ENCODE measurements around the gene ELP6. TPM values are rescaled to one million over a fixed set of nuclear protein-coding genes. Genes with fewer than 3 reads are reported as not detected.

ELP6 gene
- total and polyA plus RNA-seq, 9 of the 15 experiments (the other 6 are each of a cell fraction or from before 2014, with no cell fraction given) = 76.9 to 198 (median 83.3) TPM

DNA sequence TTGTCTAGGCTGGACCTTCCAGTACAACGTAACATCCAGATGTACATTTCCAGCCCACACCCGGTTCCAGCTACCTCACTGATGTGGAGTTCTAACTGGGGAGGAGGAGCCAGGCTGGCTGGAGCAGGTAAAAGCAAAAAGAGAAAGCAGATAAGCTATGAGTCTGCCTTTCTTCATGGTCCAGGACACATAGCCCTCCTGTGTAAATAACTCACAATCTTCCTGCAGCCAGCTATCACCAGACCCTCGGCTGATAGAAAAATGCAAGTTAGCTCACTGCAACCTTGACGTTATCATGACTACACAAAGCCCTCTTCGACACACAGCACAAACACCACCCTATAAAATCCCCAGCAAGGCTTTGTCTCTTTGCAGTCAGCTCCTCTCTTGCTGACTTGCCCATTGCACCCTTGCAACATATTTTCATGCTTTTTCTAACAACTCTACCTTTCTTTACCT is 20.5 kb upstream of the ELP6 start (continued):
- no peak for TF ChIP-seq HDAC8 (tag; IDR thresholded peaks at IDR 0.05)
- no peak for TF ChIP-seq ZNF79 (CRISPR knock-in tag; IDR thresholded peaks at IDR 0.05; ENCODE audit: low read depth)
- no peak for TF ChIP-seq DIDO1 (tag; IDR thresholded peaks at IDR 0.05; ENCODE audit: low read depth)
- TF ChIP-seq, protein P1, sequence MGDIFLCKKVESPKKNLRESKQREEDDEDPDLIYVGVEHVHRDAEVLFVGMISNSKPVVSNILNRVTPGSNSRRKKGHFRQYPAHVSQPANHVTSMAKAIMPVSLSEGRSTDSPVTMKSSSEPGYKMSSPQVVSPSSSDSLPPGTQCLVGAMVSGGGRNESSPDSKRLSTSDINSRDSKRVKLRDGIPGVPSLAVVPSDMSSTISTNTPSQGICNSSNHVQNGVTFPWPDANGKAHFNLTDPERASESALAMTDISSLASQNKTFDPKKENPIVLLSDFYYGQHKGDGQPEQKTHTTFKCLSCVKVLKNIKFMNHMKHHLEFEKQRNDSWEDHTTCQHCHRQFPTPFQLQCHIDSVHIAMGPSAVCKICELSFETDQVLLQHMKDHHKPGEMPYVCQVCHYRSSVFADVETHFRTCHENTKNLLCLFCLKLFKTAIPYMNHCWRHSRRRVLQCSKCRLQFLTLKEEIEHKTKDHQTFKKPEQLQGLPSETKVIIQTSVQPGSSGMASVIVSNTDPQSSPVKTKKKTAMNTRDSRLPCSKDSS (IDR thresholded peaks at IDR 0.05; ENCODE audit: low read depth, partially characterized antibody) = peak; percentile 66
- TF ChIP-seq NR2C1 (IDR thresholded peaks at IDR 0.05) = no peak
- no peak for TF ChIP-seq NR2C1 (tag; IDR thresholded peaks at IDR 0.05)
- TF ChIP-seq NBN (IDR thresholded peaks at IDR 0.05; ENCODE audit: low read depth) = 0 out of 2 replicates have a peak, but pooled peaks have one; percentile 55
- no peak for TF ChIP-seq ZNF24 (IDR thresholded peaks at IDR 0.05)
- TF ChIP-seq KLF1 (tag; IDR thresholded peaks at IDR 0.05) = no peak
- TF ChIP-seq, protein P2, sequence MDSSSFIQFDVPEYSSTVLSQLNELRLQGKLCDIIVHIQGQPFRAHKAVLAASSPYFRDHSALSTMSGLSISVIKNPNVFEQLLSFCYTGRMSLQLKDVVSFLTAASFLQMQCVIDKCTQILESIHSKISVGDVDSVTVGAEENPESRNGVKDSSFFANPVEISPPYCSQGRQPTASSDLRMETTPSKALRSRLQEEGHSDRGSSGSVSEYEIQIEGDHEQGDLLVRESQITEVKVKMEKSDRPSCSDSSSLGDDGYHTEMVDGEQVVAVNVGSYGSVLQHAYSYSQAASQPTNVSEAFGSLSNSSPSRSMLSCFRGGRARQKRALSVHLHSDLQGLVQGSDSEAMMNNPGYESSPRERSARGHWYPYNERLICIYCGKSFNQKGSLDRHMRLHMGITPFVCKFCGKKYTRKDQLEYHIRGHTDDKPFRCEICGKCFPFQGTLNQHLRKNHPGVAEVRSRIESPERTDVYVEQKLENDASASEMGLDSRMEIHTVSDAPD (CRISPR knock-in tag; IDR thresholded peaks at IDR 0.05) = no peak
- TF ChIP-seq KLF6 (CRISPR knock-in tag; IDR thresholded peaks at IDR 0.05; ENCODE audit: borderline replicate concordance) = no peak
- TF ChIP-seq, protein P3, sequence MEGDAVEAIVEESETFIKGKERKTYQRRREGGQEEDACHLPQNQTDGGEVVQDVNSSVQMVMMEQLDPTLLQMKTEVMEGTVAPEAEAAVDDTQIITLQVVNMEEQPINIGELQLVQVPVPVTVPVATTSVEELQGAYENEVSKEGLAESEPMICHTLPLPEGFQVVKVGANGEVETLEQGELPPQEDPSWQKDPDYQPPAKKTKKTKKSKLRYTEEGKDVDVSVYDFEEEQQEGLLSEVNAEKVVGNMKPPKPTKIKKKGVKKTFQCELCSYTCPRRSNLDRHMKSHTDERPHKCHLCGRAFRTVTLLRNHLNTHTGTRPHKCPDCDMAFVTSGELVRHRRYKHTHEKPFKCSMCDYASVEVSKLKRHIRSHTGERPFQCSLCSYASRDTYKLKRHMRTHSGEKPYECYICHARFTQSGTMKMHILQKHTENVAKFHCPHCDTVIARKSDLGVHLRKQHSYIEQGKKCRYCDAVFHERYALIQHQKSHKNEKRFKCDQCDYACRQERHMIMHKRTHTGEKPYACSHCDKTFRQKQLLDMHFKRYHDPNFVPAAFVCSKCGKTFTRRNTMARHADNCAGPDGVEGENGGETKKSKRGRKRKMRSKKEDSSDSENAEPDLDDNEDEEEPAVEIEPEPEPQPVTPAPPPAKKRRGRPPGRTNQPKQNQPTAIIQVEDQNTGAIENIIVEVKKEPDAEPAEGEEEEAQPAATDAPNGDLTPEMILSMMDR (IDR thresholded peaks at IDR 0.05 in 2 of 3, conservative IDR thresholded peaks at IDR 0.05 in 1 of 3; ENCODE audit: insufficient read depth in 2 of 3, low read depth in 1 of 3, low read length in 3 of 3) = no peak
- TF ChIP-seq, protein P4, sequence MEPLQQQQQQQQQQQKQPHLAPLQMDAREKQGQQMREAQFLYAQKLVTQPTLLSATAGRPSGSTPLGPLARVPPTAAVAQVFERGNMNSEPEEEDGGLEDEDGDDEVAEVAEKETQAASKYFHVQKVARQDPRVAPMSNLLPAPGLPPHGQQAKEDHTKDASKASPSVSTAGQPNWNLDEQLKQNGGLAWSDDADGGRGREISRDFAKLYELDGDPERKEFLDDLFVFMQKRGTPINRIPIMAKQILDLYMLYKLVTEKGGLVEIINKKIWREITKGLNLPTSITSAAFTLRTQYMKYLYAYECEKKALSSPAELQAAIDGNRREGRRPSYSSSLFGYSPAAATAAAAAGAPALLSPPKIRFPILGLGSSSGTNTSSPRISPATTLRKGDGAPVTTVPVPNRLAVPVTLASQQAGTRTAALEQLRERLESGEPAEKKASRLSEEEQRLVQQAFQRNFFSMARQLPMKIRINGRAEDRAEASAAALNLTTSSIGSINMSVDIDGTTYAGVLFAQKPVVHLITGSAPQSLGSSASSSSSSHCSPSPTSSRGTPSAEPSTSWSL (CRISPR knock-in tag; IDR thresholded peaks at IDR 0.05; ENCODE audit: borderline replicate concordance) = no peak
- no peak for TF ChIP-seq BACH1 (tag; IDR thresholded peaks at IDR 0.05)
